Measurements from ENCODE around the gene DDX55.

The DDX55 gene

DNA sequence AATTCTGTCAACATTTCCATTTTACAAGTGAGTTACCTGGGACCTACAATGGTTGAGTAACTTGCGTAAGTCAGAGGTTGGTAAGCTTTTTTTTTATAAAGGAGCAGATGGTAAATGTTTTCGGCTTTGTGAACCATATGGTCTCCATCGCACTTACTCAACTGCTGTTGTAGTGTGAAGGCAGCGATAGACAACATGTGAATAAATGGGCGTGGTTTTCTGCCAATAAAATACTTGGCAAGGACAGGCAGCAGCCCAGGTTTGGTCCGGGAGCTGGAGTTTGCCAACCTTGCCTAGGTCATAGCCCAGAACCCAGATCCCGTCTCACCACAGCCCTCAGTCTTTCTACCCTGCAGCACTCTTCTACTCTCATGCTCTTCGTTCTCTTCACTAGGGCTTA is 6.3 kb downstream of the DDX55 start:
- Histone ChIP-seq H3K4me1 (ENCODE audit: low read length) (peaks cover 5% of the 10 kb centered on the region), H3K9ac (ENCODE audit: low read length) (no peak overlapping the region), H3K9me3 (ENCODE audit: insufficient read depth, low read length) (no peaks in the 10 kb centered on the region), H3K27me3 (ENCODE audit: low read depth, low read length) (no peaks in the 10 kb centered on the region), H3K36me3 (replicated peaks; ENCODE audit: low read depth, low read length) (peaks cover 69% of the 10 kb centered on the region), H2AFZ (ENCODE audit: low read depth, low read length) (no peak overlapping the region), H3K27ac (ENCODE audit: low read length) (no peak overlapping the region), H3K4me3 (ENCODE audit: low read length) (no peak overlapping the region), H3K79me2 (ENCODE audit: low read length) (peaks cover 70% of the 10 kb centered on the region), H4K20me1 (ENCODE audit: insufficient read depth, low read length) (peaks cover 5% of the 10 kb centered on the region; the same call in 1 of the 2 replicates), H3K4me2 (ENCODE audit: low read length) (no peak overlapping the region)
- TF ChIP-seq, protein P1, sequence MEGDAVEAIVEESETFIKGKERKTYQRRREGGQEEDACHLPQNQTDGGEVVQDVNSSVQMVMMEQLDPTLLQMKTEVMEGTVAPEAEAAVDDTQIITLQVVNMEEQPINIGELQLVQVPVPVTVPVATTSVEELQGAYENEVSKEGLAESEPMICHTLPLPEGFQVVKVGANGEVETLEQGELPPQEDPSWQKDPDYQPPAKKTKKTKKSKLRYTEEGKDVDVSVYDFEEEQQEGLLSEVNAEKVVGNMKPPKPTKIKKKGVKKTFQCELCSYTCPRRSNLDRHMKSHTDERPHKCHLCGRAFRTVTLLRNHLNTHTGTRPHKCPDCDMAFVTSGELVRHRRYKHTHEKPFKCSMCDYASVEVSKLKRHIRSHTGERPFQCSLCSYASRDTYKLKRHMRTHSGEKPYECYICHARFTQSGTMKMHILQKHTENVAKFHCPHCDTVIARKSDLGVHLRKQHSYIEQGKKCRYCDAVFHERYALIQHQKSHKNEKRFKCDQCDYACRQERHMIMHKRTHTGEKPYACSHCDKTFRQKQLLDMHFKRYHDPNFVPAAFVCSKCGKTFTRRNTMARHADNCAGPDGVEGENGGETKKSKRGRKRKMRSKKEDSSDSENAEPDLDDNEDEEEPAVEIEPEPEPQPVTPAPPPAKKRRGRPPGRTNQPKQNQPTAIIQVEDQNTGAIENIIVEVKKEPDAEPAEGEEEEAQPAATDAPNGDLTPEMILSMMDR (IDR thresholded peaks at IDR 0.05; ENCODE audit: low read depth, low read length): no peak
- no peak for TF ChIP-seq EZH2phosphoT487 (IDR thresholded peaks at IDR 0.05; ENCODE audit: low read depth)

DNA sequence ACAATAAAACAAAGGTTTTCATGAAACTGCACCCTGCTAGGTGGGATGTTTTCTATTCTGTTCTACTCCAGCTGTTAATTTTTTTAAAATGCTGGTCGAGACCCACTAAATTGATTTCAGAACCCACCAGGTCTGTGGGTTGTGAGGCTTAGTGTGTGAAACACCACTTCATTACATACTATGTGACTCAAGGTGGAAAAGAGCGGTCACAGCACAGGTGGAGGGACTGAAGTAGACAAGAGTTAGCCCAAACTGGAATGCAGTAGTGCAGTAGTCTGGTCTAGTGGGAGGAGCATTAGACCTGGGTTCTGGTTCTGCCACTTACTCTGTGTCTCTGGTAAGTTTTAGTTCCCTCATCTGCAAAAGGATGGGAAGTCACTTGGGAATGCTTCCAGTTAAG is 12.2 kb downstream of the DDX55 start:
- Histone ChIP-seq H3K79me2 (ENCODE audit: low read length) (peaks cover 21% of the 10 kb centered on the region; the same call in 1 of the 2 replicates), H3K9ac (ENCODE audit: low read length) (no peak overlapping the region), H3K4me2 (ENCODE audit: low read length) (no peak overlapping the region), H3K27me3 (ENCODE audit: low read depth, low read length) (no peaks in the 10 kb centered on the region), H3K9me3 (ENCODE audit: insufficient read depth, low read length) (no peaks in the 10 kb centered on the region), H4K20me1 (ENCODE audit: insufficient read depth, low read length) (no peaks in the 10 kb centered on the region; the same call in none of the 2 replicates), H3K27ac (ENCODE audit: low read length) (no peak overlapping the region), H2AFZ (ENCODE audit: low read depth, low read length) (no peak overlapping the region), H3K4me3 (ENCODE audit: low read length) (no peak overlapping the region), H3K36me3 (replicated peaks; ENCODE audit: low read depth, low read length) (peaks cover 71% of the 10 kb centered on the region), H3K4me1 (ENCODE audit: low read length) (no peaks in the 10 kb centered on the region)
- TF ChIP-seq, protein P1 (IDR thresholded peaks at IDR 0.05; ENCODE audit: low read depth, low read length): no peak
- no peak for TF ChIP-seq EZH2phosphoT487 (IDR thresholded peaks at IDR 0.05; ENCODE audit: low read depth)

DNA sequence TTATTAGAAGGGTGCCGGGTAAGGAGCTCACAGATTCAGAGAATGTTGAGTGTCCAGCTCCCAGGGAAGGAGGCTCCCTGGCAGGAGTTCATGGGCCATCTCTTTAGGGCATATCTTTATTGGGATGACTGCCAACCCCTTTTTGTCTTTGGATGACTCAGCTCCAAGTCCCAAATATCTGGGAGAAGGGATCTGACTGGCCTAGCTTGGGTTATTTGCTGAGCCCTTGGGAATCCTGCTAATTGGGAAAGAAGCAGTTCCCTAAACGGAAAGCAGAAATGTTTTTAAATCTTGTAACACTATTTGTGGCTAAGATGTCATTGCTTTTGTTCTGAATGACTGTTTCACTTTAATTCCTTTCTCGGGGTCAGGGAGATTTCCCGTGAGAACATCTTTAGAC is 12.6 kb downstream of the DDX55 start:
- no peaks in the 10 kb centered on the region for H3K4me1 ChIP-seq (ENCODE audit: low read length)
- TF ChIP-seq EZH2phosphoT487 (IDR thresholded peaks at IDR 0.05; ENCODE audit: low read depth): no peak
- TF ChIP-seq, protein P1 (IDR thresholded peaks at IDR 0.05; ENCODE audit: low read depth, low read length): no peak
- H3K9ac ChIP-seq (ENCODE audit: low read length): no peak overlapping the region
- no peaks in the 10 kb centered on the region for H3K27me3 ChIP-seq (ENCODE audit: low read depth, low read length)
- H3K79me2 ChIP-seq (ENCODE audit: low read length): peaks cover 21% of the 10 kb centered on the region; the same call in 1 of the 2 replicates
- no peaks in the 10 kb centered on the region for H3K9me3 ChIP-seq (ENCODE audit: insufficient read depth, low read length)
- H3K4me2 ChIP-seq (ENCODE audit: low read length): no peak overlapping the region
- H4K20me1 ChIP-seq (ENCODE audit: insufficient read depth, low read length): no peaks in the 10 kb centered on the region; the same call in none of the 2 replicates
- H3K4me3 ChIP-seq (ENCODE audit: low read length): no peak overlapping the region
- H3K27ac ChIP-seq (ENCODE audit: low read length): no peak overlapping the region
- no peak overlapping the region for H2AFZ ChIP-seq (ENCODE audit: low read depth, low read length)
- H3K36me3 ChIP-seq (replicated peaks; ENCODE audit: low read depth, low read length): peaks cover 70% of the 10 kb centered on the region

DNA sequence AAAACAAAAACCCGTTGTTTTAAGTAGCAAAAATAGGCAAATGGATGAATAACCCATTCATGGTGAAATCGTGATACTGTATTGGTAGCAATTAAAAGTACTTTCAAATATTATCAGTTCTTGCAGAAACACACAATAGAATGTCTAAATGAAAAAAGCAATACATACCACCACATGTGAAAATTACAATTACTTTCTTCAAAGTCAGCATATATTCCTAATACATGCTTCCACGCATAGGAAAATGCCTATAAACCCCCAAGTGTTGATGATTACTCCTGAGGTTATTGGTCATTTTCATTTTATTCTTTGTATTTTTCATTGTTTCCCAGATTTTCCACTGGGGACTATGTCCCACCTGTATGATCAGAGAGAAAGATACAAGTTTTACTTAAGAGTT is 15.2 kb downstream of the DDX55 start:
- TF ChIP-seq, protein P1 (IDR thresholded peaks at IDR 0.05; ENCODE audit: low read depth, low read length): no peak
- no peak for TF ChIP-seq EZH2phosphoT487 (IDR thresholded peaks at IDR 0.05; ENCODE audit: low read depth)
- H2AFZ ChIP-seq (ENCODE audit: low read depth, low read length): no peak overlapping the region
- no peaks in the 10 kb centered on the region for H3K4me1 ChIP-seq (ENCODE audit: low read length)
- peaks cover 2% of the 10 kb centered on the region; the same call in 1 of the 2 replicates for H3K79me2 ChIP-seq (ENCODE audit: low read length)
- no peaks in the 10 kb centered on the region for H3K27me3 ChIP-seq (ENCODE audit: low read depth, low read length)
- H4K20me1 ChIP-seq (ENCODE audit: insufficient read depth, low read length): no peaks in the 10 kb centered on the region; the same call in 1 of the 2 replicates
- H3K9ac ChIP-seq (ENCODE audit: low read length): no peak overlapping the region
- no peak overlapping the region for H3K4me2 ChIP-seq (ENCODE audit: low read length)
- no peaks in the 10 kb centered on the region for H3K9me3 ChIP-seq (ENCODE audit: insufficient read depth, low read length)
- no peak overlapping the region for H3K27ac ChIP-seq (ENCODE audit: low read length)
- H3K4me3 ChIP-seq (ENCODE audit: low read length): no peak overlapping the region
- H3K36me3 ChIP-seq (replicated peaks; ENCODE audit: low read depth, low read length): peaks cover 75% of the 10 kb centered on the region

Measured in OCI-LY3 (cell line).